ENCODE data around the gene WDR82.

The WDR82 gene

DNA sequence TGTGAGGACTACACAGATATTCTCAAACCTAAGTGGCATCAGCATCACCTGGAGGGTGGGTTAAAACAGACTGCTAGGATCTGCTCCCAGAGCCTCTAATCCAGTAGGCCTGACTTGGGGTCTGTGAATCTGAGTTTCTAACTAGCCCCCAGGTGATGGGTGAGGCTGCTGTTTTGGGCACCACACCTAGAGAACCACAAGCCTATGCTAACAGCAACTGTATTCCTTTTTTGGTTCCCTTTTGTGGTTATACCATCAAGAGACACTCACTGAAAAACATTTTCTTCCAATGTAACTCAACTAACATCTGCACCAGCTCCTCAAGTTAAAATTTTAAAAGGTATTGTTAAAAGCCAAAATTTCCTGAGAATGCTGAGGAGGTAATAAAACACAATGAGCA is 16.0 kb downstream of the WDR82 start:
- no peak for DNase-seq (ENCODE audit: extremely low read depth in 1 of 2, low read depth in 1 of 2)

- DNase-seq (ENCODE audit: extremely low read depth in 1 of 2, low read depth in 1 of 2) = no peak
These were observed 19.0 kb downstream of the WDR82 start for GRCh38 chr3:52259448-52259847.

DNA sequence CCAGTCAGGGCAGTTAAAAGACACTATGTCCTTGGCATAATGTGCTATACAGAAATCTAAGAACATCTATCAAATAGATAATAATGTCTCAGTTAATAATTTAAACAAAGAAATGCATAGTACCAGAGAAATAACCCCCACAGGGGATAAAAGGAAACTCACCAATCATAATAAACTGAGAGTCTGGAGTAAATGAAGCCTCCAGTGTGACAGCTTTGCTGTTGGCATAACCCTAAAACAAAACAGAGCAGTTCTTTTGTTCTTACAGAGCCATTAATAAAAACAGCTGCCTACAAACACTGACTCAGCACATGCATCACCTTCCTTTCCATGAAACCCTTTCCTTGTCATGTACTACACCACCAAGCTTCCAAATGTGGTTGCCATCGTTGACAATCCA is 19.4 kb downstream of the WDR82 start:
- no peak for DNase-seq (ENCODE audit: extremely low read depth in 1 of 2, low read depth in 1 of 2)

DNA sequence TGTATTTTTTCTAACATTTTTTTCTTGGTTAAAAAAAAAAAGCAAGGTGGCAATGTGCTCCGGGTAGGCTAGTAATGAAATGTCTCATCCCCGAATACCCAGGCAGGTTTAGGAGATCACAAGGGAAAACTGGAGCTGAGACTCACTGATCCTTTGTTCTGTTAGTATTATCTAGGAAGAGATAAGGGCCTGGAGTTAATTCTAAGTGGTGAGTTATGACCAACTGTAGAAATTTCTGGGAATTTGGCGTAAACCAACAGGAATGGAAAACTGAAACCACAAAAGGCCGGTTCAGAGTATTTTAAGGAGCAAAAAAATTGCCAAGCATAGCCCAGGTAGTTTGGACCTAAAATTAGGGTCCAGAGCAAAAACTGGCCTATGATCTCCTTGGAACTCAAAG is 20.5 kb downstream of the WDR82 start:
- no peak for DNase-seq (ENCODE audit: extremely low read depth in 1 of 2, low read depth in 1 of 2)

- no peak for DNase-seq (ENCODE audit: extremely low read depth in 1 of 2, low read depth in 1 of 2)
These were observed 21.8 kb downstream of the WDR82 start for GRCh38 chr3:52256622-52257021.

- no peak for DNase-seq (ENCODE audit: extremely low read depth in 1 of 2, low read depth in 1 of 2)
These were observed 22.3 kb downstream of the WDR82 start for GRCh38 chr3:52256159-52256558.

- no peak for DNase-seq (ENCODE audit: extremely low read depth in 1 of 2, low read depth in 1 of 2)
These were observed 23.8 kb downstream of the WDR82 start for GRCh38 chr3:52254608-52255007.

GRCh38 chr3:52253314-52254304 is 24.8 kb downstream of the WDR82 start:
- peak; percentile 67 to 76 for DNase-seq (ENCODE audit: extremely low read depth in 1 of 2, low read depth in 1 of 2)

- DNase-seq (ENCODE audit: extremely low read depth in 1 of 2, low read depth in 1 of 2) = no peak
These were observed 28.3 kb downstream of the WDR82 start for GRCh38 chr3:52250122-52250521.

- DNase-seq (ENCODE audit: extremely low read depth in 1 of 2, low read depth in 1 of 2) = no peak
These were observed 28.8 kb downstream of the WDR82 start for GRCh38 chr3:52249683-52250082.

DNA sequence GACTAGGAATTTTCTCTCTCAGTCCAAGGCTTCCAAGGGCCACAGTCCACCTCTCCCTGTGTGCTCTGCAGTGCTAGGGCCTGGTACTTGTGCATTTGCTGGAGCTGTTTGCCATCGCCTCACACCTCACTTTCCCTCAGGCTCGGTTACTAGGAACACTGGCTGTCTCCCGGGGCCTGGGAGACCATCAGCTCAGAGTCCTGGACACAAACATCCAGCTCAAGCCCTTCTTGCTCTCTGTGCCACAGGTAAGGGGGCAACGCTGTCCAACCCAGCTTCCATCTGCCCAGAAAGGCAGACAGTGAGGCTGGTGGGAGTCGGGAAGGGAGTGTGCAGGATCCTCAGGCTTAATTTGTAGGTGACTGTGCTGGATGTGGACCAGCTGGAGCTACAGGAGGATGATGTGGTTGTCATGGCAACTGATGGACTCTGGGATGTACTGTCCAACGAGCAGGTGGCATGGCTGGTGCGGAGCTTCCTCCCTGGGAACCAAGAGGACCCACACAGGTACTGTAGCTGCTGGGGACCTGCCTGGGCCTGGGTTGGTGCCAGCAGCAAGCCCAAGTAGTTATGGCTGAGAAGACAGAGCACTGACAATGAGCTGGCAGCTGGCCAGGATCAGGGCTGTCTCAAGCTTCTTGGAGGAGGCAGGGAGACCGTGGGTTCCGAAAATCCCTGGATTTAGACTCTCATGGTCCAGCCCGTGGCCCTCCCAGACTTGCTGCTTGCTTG is 29.5 kb downstream of the WDR82 start:
- no peak for DNase-seq (ENCODE audit: extremely low read depth in 1 of 2, low read depth in 1 of 2)

DNA sequence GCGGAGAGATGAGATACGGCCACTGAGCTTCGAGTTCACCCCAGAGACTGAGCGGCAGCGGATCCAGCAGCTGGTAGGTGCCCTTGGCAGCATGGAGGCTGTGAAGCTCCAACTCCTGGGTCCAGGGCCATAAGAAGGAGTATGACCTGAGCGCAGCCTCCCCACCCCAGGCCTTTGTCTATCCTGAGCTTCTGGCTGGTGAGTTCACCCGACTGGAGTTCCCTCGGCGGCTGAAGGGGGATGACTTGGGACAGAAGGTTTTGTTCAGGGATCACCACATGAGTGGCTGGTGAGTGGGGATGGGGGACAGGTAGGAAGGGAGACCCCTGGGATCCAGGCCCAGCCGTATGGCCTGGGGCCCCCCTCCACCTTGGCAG is 30.3 kb downstream of the WDR82 start:
- DNase-seq (ENCODE audit: extremely low read depth in 1 of 2, low read depth in 1 of 2) = no peak

DNA sequence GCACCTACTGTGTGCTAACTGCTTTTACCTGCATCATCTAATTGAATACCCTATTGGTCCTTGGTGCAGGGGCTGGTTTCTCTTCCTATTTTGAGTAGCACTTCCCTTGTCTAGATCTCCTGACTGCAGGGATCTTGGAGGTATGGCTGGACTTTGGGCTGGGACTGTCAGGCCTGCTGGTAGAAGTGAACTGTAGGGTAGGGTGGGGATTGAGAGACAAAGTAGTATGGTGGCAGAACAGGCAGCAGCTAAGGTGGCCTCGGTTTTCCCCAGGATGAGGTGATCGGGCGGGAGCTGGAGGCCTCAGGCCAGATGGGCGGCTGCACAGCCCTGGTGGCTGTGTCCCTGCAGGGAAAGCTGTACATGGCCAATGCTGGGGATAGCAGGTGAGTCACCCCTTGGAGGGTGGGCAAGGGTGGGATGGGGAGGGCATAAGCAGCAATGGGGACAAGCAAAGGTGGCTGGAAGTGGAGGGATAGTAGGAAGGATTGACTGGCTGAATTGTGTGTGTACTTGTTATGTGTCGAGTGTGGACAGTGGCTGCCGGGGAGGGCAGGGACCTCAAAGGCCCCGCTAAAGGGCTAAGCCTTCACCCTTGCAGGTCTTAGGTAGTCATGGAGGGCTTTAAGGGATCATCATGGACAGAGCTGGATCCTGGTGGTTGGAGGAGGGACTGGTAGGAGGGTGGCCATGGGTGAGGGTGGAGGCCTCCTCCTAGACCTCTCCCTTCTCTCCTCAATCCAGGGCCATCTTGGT is 30.9 kb downstream of the WDR82 start:
- DNase-seq (ENCODE audit: extremely low read depth in 1 of 2, low read depth in 1 of 2) = no peak

GRCh38 chr3:52246728-52247408 is 31.6 kb downstream of the WDR82 start:
- no peak for DNase-seq (ENCODE audit: extremely low read depth in 1 of 2, low read depth in 1 of 2)

DNA sequence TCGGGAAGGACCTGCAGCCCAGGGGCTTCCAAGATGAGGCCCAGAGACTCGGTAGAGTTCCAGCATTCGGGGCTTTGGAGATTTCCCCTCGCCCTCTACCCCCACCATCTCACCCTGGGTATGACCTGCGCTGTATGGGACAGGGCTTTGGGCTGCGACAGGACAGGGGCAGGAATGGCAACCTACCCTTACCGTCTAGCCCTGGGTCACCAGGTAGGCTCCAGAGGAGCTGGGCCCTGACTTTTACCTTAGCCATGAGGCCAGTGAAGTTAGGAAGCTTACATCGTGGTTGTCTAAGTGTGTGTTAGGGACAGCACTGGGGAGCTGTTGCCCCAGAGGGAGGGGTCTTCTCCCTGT is 32.2 kb downstream of the WDR82 start:
- DNase-seq (ENCODE audit: extremely low read depth in 1 of 2, low read depth in 1 of 2) = no peak

- peak in 1 of 2 donors; percentile 49 for DNase-seq (ENCODE audit: extremely low read depth in 1 of 2, low read depth in 1 of 2)
These were observed 32.9 kb downstream of the WDR82 start, which contains the start of gene PPM1M for GRCh38 chr3:52245322-52246263. Gene PPM1M, plus strand, starts transcription at chr3:52245759. Its CDS starts 66 bp downstream, at chr3:52245825.

GRCh38 chr3:52243791-52244628 is 34.4 kb downstream of the WDR82 start:
- DNase-seq (ENCODE audit: extremely low read depth in 1 of 2, low read depth in 1 of 2) = no peak

DNA sequence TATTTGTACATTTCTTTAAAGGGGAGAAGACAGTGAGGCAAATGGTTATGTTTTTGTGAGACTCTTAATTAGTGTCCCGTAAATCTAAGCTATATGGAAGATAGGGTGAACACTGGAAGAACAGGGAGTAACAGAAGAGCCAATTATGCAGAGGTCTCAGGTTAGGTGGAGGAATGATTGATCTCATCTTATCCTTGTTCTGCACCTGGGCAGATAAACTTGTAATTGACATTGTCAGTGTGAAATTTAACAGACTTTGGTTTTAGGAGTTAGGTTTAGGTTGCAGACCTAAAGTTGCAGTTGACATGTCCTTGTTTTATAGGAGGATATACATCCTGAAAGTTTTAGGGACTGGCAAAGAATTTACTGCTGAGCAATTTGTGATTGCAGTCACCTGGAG is 36.4 kb downstream of the WDR82 start:
- no peak for DNase-seq (ENCODE audit: extremely low read depth in 1 of 2, low read depth in 1 of 2)

GRCh38 chr3:52240886-52241370 is 37.5 kb downstream of the WDR82 start:
- DNase-seq (ENCODE audit: extremely low read depth in 1 of 2, low read depth in 1 of 2) = no peak

Measured in activated CD8-positive, alpha-beta memory T cell treated with anti-CD3 and anti-CD28 coated beads for 1 hour (primary cell).